CD4-positive, alpha-beta T cell treated with Interleukin-17A for 1 hour (primary cell): ENCODE results near the gene CDH18.

ENCODE experiments used
- DNase-seq: peaks from one replicate; pipeline ENCODE4 v3.0.0-alpha.2; 2020

The CDH18 gene

DNA sequence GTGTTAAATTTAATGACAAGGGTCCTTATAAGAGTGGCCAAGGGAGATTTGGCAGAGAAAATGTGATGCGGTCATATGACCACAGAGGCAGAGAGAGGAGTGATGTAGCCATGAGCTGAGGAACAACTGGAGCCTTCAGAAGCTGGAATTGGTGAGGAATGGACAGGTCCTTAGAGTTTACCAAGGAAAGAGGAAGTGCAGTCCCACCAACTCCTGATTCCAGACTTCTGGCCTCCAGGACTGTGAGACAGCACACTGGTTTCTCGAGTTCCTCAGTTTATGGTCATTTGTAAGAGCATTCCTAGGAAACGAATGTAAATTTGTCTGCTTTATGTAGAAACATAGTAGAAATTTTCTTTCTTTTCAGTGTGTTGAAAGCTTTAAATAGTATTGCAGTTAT is 410.1 kb downstream of the CDH18 start:
- DNase-seq: no peak

DNA sequence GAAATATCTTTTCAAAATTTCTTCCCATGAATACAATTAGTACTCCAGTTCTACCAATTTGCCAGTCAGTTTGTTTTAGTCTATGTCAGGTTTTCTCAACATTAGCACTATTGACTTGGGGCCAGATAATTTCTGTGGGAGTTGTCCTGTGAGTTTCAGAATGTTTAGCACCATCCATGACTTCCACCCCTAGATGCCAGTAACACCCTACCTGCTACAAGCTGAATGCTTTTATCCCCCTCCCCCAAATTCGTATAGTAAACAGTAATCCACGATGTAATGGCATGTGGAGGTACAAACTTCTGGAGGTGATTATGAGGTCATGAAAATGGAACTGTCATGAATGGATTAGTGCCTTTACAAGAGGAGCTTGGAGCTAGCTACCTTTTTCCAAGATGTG is 420.0 kb downstream of the CDH18 start:
- no peak for DNase-seq

DNA sequence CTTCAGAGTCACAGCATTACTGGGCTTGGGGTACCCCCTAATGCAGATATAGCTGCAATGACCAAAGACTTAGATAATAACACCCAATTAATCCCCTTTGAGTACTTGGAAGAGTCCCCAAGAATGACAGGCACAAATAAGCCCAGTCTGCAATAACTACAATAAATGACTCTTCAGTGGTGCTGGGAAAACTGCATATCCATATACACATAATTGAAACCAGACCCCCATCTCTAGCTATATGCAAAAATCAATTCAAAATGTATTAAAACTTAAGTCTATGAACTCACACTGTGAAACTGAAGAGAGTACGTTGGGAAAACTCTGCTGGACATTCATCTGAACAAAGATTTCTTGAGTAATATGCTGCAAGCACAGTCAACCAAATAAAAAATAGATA is 422.5 kb downstream of the CDH18 start:
- DNase-seq: no peak

DNA sequence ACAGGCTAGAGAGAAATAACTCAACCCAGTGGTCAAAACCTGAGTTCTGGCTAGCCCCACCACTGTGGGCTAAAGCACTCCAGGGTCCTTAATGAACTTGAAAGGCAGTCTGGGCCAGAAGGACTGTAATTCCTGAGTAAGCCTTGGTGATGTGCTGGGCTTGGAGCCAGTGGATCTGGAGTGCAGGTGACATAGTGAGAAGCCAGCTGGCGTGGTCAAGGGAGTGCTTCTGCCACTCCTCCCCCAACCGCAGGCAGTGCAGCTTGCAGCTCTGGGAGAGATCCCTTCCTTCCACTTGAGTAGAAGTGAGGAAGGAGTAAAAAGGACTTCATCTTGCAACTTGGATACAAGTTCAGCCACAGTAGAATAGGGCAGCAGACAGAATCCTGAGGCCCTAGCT is 424.0 kb downstream of the CDH18 start:
- DNase-seq: no peak

DNA sequence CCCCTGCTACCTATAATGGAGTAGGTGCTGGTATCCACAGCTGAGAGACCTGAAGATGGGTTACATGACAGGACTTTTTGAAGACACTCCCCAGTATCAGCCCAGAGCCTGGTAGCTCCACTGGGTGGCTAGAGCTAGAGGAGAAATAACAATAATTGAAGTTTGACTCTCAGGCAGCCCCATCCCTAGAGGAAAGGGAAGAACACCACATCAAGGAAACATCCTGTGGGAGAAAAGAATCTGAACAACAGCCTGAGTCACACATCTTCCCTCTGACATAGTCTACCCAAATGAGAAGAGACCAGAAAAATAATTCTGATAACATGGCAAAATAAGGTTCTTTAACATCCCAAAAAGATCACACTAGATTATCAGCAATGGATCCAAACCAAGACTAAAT is 432.1 kb downstream of the CDH18 start:
- no peak for DNase-seq

DNA sequence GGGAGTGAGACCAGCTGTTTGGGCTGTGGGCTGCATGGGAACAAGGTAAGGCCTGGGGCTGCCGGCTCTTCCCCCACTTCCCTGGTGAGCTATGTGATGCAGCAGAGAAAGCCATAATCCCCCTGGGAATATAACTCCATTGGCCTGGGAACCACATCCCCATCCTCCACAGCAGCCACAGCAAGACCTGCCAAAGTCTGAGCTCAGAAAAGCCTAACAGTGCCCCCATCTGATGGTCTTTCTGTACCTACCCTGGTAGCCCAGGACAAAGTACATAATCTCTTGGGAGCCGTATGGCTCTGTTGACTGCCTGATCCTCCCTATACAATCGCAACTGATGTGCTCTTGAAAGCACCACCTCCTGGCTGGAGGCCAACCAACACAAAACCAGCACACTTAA is 432.6 kb downstream of the CDH18 start:
- no peak for DNase-seq

- DNase-seq: no peak
Measured at GRCh38 chr5:19554524-19554923, 433.5 kb downstream of the CDH18 start.

GRCh38 chr5:19547640-19548039 is 440.4 kb downstream of the CDH18 start:
- DNase-seq: no peak

DNA sequence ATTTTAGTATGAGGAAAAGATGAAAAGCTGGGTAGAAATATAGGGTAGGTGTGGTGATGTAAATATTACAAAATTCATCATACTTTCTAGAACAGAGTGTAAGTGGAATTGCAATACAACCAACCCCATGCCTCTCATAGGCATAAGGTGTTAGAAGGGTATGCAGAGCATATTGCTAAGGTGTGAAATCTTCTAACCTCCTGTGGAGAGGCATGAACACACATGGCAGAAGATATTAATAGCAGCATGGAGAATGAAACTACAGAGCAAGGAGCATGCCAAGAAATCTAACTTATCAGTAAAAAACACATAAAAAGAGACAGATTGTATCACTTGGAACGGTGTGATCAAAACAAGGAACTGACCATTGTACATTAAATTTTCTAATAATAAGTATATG is 441.5 kb downstream of the CDH18 start:
- DNase-seq: no peak

DNA sequence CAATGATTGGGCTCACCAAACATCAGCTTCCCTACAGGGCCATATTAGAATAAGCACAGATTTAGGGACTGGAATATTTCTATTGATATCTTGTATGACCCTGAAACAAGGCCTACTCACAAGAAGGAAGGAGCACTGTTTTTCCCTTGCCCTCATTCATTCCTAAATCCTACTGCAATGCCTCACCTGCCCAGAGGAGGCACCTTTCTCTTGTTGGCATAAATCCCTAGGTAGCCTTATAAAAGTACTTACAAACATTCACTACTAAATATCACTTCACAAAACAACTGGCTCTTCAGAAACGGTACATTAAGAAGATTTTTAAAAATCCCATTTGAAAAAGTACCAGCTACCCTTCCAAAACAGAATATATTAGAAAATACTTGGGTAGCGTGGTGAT is 449.4 kb downstream of the CDH18 start:
- no peak for DNase-seq

- DNase-seq: no peak
Measured at GRCh38 chr5:19536387-19536786, 451.6 kb downstream of the CDH18 start.

- DNase-seq: no peak
Measured at GRCh38 chr5:19534751-19535150, 453.2 kb downstream of the CDH18 start.

- no peak for DNase-seq
Measured at GRCh38 chr5:19532936-19533335, 455.1 kb downstream of the CDH18 start.

DNA sequence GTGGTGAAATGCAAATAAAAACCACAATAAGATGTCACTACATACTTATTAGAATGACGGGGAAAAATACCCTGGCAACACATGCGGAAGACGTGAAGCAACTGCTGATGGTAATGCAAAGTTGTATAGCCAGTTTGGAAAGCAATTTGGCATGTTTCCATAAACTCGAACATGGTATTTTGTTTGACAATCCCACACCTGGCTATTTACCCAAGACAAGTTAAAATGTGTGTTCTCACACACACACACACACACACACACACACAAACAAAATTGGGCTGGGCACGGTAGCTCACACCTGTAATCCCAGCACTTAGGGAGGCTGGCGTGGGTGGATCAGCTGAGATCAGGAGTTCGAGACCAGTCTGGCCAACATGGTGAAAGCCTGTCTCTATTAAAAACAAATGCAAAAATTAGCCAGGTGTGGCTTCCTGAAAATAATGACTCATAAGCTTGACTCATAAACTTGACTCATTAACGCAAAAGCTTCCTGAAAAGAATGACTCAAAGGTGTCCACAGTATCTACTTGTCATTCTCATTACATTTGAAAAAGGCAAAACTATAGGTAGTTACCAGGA is 456.5 kb downstream of the CDH18 start:
- DNase-seq: no peak

DNA sequence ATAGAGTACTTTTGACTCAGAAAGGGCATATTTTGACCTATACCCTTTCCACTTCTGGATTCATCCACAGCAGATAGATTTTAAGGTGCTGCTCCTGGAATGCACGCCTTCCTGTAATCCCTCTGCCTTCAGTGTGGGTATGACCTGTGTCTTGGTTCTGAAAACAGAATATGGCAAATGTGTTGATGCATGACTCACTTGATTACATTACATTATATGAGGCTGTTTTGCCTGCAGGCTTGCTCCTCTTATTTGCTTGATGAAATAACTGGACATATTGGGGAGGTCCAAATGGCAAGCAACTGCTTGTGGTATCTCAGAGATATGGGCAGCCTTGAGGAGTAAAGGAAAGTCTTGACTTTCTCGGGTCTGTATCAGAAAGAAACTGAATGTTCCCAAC is 468.6 kb downstream of the CDH18 start:
- DNase-seq: no peak

DNA sequence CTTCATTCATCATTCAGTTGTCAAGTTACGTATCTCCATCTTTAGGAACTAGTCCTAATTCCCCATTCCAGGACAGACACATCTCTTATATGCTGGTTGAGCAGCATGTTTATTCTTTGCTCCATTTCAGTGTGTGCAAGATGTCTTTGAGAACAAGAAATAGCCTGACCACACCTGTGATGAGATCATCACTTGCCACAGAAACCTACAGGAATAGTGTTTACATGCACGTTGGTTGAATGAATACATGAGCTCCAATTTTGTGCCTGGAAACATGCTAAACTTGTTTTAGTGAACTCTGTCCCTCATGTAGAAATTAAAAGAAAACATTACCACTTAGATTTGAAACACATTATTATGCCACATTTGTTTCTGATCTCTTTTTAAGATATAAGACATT is 489.1 kb downstream of the CDH18 start:
- no peak for DNase-seq

- DNase-seq: no peak
Measured at GRCh38 chr5:19497229-19497815, 490.7 kb downstream of the CDH18 start.

DNA sequence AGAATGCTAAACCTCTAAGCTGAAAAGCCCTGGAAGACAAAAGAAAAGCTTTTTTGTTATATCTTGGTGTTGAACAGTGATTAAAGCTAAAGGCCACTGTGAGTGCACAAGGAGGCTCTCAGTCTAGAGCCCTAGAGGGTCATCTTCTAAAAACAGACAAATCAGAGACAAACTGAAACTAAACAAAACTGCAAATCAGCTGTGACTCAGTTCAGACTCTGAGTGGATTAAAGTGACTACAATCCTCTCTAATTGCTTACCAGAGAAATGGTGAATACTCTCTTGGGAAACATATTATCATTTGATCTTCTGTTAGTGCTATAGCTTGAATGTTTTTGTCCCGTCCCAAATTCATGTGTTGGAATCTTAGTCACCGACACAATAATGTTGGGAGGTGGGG is 491.9 kb downstream of the CDH18 start:
- no peak for DNase-seq

DNA sequence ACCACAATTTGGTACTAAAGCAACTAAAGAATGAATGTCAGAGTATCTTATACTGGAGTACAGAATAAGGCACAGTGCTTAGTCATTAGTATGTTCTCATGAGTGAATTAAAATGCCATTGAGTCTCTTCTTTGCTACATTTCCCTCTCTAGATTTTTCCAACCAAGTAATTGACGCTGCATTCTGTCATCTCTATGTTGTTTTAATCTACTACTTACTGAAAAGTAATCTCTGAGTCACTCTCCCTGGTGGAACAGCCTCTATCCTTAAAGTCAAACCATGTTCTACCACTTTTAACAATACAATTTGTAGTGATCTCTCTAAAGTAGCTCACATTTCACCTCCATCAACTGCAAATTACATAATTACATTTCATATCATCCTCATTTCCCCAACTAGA is 495.1 kb downstream of the CDH18 start:
- DNase-seq: no peak

- DNase-seq: no peak
Measured at GRCh38 chr5:19488786-19489185, 499.2 kb downstream of the CDH18 start.

- DNase-seq: no peak
Measured at GRCh38 chr5:19487480-19487879, 500.5 kb downstream of the CDH18 start.

GRCh38 chr5:19479562-19479961 is 508.4 kb downstream of the CDH18 start:
- no peak for DNase-seq

- no peak for DNase-seq
Measured at GRCh38 chr5:19462019-19462418, 526.0 kb downstream of the CDH18 start.

- no peak for DNase-seq
Measured at GRCh38 chr5:19424506-19424905, 563.5 kb downstream of the CDH18 start.
